Measurements from ENCODE around the gene COPE.

Gene COPE

GRCh38 chr19:18915639-18916038, 3.5 kb downstream of the COPE start:
- TF ChIP-seq CTCF (IDR thresholded peaks at IDR 0.05; ENCODE audit: low read depth, low read length), result no peak
- H3K4me3 ChIP-seq (ENCODE audit: low read depth, low read length), result no peak overlapping the region

- H3K4me3 ChIP-seq (ENCODE audit: low read depth, low read length), result no peak overlapping the region
- no peak for TF ChIP-seq CTCF (IDR thresholded peaks at IDR 0.05; ENCODE audit: low read depth, low read length)
Observed at GRCh38 chr19:18913466-18913865, 5.7 kb downstream of the COPE start.

- no peak overlapping the region for H3K4me3 ChIP-seq (ENCODE audit: low read depth, low read length)
- TF ChIP-seq CTCF (IDR thresholded peaks at IDR 0.05; ENCODE audit: low read depth, low read length), result no peak
Observed at GRCh38 chr19:18912933-18913332, 6.3 kb downstream of the COPE start.

- TF ChIP-seq CTCF (IDR thresholded peaks at IDR 0.05; ENCODE audit: low read depth, low read length), result no peak
- H3K4me3 ChIP-seq (ENCODE audit: low read depth, low read length), result no peak overlapping the region
Observed at GRCh38 chr19:18910801-18911436, 8.3 kb downstream of the COPE start.

- H3K4me3 ChIP-seq (ENCODE audit: low read depth, low read length), result no peak overlapping the region
- no peak for TF ChIP-seq CTCF (IDR thresholded peaks at IDR 0.05; ENCODE audit: low read depth, low read length)
Observed at GRCh38 chr19:18910010-18910409, 9.2 kb downstream of the COPE start.

- TF ChIP-seq CTCF (IDR thresholded peaks at IDR 0.05; ENCODE audit: low read depth, low read length), result no peak
- no peak overlapping the region for H3K4me3 ChIP-seq (ENCODE audit: low read depth, low read length)
Observed at GRCh38 chr19:18908917-18909619, 10.1 kb downstream of the COPE start.

All from WI38 (cell line).